Heart left ventricle (tissue), 16 donors: Measurements from ENCODE around the gene NSD1. TPM values are rescaled to one million over a fixed set of nuclear protein-coding genes. Genes with fewer than 3 reads are reported as not detected.
"Not testable (repeated sequence)": the region's sequence is repeated elsewhere in the genome, so short reads cannot be mapped to it uniquely, and the experiment has no call there.

Experiments
- ATAC-seq, 4 donors: fragments of 200-7000 bp; cut with Tn5 transposase; one replicate each; pipeline ENCODE4 v1.9.1; 2020 to 2022; ENCODE audit warnings: moderate library complexity in 4 of 4, mild to moderate bottlenecking in 3 of 4, moderate number of reproducible peaks in 1 of 4
- DNase-seq, 5 donors: peaks; one replicate each; pipeline ENCODE4 v3.0.0-alpha.2; 2020
- H3K27ac ChIP-seq, 12 donors: fragments of 200-600 bp; sonication (generic) in 4 of 12; one replicate each; pipeline versions ENCODE4 v1.5.0 to v1.8.0; 2016 to 2022; ENCODE audit warnings: mild to moderate bottlenecking in 2 of 12
- H3K27me3 ChIP-seq, 9 donors: fragments of 200-600 bp; sonication (generic) in 2 of 9; one replicate each; pipeline versions ENCODE4 v1.5.1 to v1.8.0; 2016 to 2022; ENCODE audit warnings: mild to moderate bottlenecking in 3 of 9
- H3K36me3 ChIP-seq, 9 donors: fragments of 200-600 bp; sonication (generic) in 2 of 9; one replicate each; pipeline versions ENCODE4 v1.5.0 to v1.8.0; 2018 to 2022; ENCODE audit warnings: mild to moderate bottlenecking in 2 of 9
- H3K4me1 ChIP-seq, 12 donors: fragments of 200-600 bp; sonication (generic) in 4 of 12; one replicate each; pipeline versions ENCODE4 v1.5.0 to v1.8.0; 2016 to 2022; ENCODE audit warnings: mild to moderate bottlenecking in 3 of 12
- H3K4me3 ChIP-seq, 12 donors: fragments of 200-600 bp; sonication (generic) in 4 of 12; one replicate each; pipeline versions ENCODE4 v1.5.0 to v1.8.0; 2017 to 2022; ENCODE audit warnings: mild to moderate bottlenecking in 9 of 12, moderate library complexity in 4 of 12
- H3K9me3 ChIP-seq, 12 donors: fragments of 200-600 bp; sonication (generic) in 4 of 12; one replicate each; pipeline versions ENCODE4 v1.5.0 to v1.8.0; 2016 to 2022; ENCODE audit warnings: mild to moderate bottlenecking in 1 of 12
- POLR2A ChIP-seq, 2 donors: fragments of 450-650 bp; IDR thresholded peaks; one replicate each; pipeline ENCODE4 v1.6.1; 2017; ENCODE audit warnings: antibody characterized with exemption in 2 of 2, mild to moderate bottlenecking in 2 of 2, moderate library complexity in 2 of 2
- WGBS, 4 donors: extraction: QIAGEN DNeasy Blood & Tissue Kit in 2 of 4; methylation state at CpG; one replicate each; pipeline versions ENCODE4 v1.1.5 to v1.1.7; 2013 to 2018; 5-methylcytosine and 5-hydroxymethylcytosine counted together
- intact Hi-C, 10 donors: fragments of 100-400 bp; cut with DNase I; formaldehyde crosslinking; loops; one replicate each; pipeline versions ENCODE4 v1.11.1 to v1.14.2; 2022
- polyA plus RNA-seq, 2 donors: library from polyadenylated mRNA; stranded (reverse); fragments of 200-250 nt; gene quantifications; one replicate each; pipeline ENCODE4 v1.2.3, GENCODE V29; 2013
- total RNA-seq, 9 donors: library from RNA; depleted of rRNA in 2 of 9; stranded (reverse); fragments of >200 nt in 2 of 9; fragmentation: NEBNext Ultra II Directional in 3 of 9; extraction: Animal tissue kit (Norgen Biotek cat#: 25700) in 3 of 9; gene quantifications; one replicate each; pipeline versions ENCODE4 v1.1.0 to v1.2.4, GENCODE V29; 2016 to 2023
- TF ChIP-seq, protein P1 (sequence below), 12 donors: fragments of 200-600 bp; sonication (generic) in 4 of 12; IDR thresholded peaks; one replicate each; pipeline versions ENCODE4 v1.5.0 to v1.8.0; 2018 to 2022; ENCODE audit warnings: antibody characterized with exemption in 12 of 12, mild to moderate bottlenecking in 5 of 12
- donor health status: ischemic (EF 13 %, LVEDD 7.1; RV severe dilation, severe dysfunction).
- donor health status: healthy with polysubstance abuse.
- donor health status: DM: no; HTN: yes; CAD: no.
- donor health status: DM: no; HTN: no; CAD: no.
- donor health status: ischemic (EF 25% LVEDD 6.9; RV normal size, moderate dysfunction).
- donor health status: ischemic (EF 25% LVEDD 5.7; RV mildly dilated, moderate dysfunction).
- donor health status: healthy.
- donor health status: DM: yes; HTN: yes; CAD: no.
- donor health status: ischemic (EF 35%, LVEDD 5.7; RV mildly dilated, moderate dysfunction).
- donor health status: nonischemic (EF 11% LVEDD 7.7; RV severe dilation, severe dysfunction).
- donor health status: DM: yes; HTN: yes; CAD: no.
- donor health status: PGD.
- donor health status: ischemic (EF 29% LVEDD 5.4; RV normal size, mild dysfunction).
- donor health status: nonischemic (EF 23%, LVEDD 6.1; RV moderate dilation, normal function).

Gene NSD1
- total and polyA plus RNA-seq, 11 donors = 10.9 to 64.6 (median 43.9) TPM

DNA sequence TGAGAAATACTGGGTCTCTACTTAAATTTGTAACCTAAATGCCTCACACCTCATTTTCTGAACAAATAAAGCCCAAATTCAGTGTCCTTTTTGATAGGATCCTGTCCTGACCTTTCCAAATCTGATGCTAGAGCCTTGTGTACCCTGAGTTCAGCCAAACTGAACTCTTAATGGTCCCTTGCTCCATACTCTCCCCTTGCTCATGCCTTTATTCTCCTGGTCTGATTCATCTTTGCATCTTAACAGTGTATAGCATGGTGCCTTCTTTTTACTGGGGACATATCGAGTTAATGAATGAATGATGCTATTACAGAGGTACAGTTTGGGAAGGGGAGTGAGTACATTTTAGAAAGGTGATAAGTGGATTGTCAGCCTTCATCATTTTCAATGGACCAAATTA is 9.2 kb downstream of the NSD1 start:
- Histone ChIP-seq H3K4me1 (peaks cover 0 to 58% (median 24%) of the 10 kb centered on the region in 12 donors), H3K27ac (no peak overlapping the region), H3K27me3 (no peaks in the 10 kb centered on the region), H3K9me3 (no peaks in the 10 kb centered on the region), H3K36me3 (peaks cover 0 to 92% (median 67%) of the 10 kb centered on the region in 9 donors), H3K4me3 (no peak overlapping the region)
- ATAC-seq = peak in 1 of 4 donors; percentile 15
- no peak for TF ChIP-seq POLR2A (IDR thresholded peaks at IDR 0.05)
- TF ChIP-seq, protein P1, sequence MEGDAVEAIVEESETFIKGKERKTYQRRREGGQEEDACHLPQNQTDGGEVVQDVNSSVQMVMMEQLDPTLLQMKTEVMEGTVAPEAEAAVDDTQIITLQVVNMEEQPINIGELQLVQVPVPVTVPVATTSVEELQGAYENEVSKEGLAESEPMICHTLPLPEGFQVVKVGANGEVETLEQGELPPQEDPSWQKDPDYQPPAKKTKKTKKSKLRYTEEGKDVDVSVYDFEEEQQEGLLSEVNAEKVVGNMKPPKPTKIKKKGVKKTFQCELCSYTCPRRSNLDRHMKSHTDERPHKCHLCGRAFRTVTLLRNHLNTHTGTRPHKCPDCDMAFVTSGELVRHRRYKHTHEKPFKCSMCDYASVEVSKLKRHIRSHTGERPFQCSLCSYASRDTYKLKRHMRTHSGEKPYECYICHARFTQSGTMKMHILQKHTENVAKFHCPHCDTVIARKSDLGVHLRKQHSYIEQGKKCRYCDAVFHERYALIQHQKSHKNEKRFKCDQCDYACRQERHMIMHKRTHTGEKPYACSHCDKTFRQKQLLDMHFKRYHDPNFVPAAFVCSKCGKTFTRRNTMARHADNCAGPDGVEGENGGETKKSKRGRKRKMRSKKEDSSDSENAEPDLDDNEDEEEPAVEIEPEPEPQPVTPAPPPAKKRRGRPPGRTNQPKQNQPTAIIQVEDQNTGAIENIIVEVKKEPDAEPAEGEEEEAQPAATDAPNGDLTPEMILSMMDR (IDR thresholded peaks at IDR 0.05) = no peak
- no peak for DNase-seq
- intact Hi-C loops = no loop called here
- 83 to 97% (median 93%) methylated on average over 1 of the region's 1 CpG for WGBS, 4 donors

- no peak for TF ChIP-seq POLR2A (IDR thresholded peaks at IDR 0.05)
- ATAC-seq (no peak), DNase-seq (no peak)
- whole genome bisulfite sequencing, 4 donors = 84 to 89% (median 86%) methylated on average over 17 of the region's 17 CpGs
- intact Hi-C loops = no loop called here
- H3K4me1 ChIP-seq = peaks cover 0 to 21% (median 10%) of the 10 kb centered on the region in 12 donors
- peaks cover 0 to 99% (median 86%) of the 10 kb centered on the region in 9 donors for H3K36me3 ChIP-seq
- H3K27me3 ChIP-seq = no peaks in the 10 kb centered on the region
- no peak overlapping the region for H3K27ac ChIP-seq
- H3K9me3 ChIP-seq = no peaks in the 10 kb centered on the region
- H3K4me3 ChIP-seq = no peak overlapping the region
These were observed 13.5 kb downstream of the NSD1 start for GRCh38 chr5:177146891-177147638.

DNA sequence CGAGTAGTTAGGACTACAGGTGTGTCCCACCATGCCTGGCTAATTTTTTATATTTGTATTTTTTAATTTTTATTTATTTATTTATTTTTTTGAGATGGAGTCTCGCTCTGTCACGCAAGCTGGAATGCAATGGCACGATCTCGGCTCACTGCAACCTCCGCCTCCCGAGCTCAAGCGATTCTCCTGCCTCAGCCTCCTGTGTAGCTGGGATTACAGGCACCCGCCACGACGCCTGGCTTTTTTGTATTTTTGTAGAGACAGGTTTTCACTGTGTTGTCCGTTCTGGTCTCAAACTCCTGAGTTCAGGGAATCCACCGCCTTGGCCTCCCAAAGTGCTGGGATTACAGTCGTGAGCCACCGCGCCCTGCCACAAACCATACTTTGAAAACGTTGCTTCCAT is 16.5 kb downstream of the NSD1 start:
- not testable (repeated sequence) for H3K4me3 ChIP-seq, ATAC-seq, DNase-seq, H3K27ac ChIP-seq, H3K27me3 ChIP-seq, H3K9me3 ChIP-seq
- intact Hi-C loops = loop anchor here in 1 of 10 donors (5.0 kb wide), 1 partner anchor 67 kb away; no protein-coding TSS in a partner anchor
- Histone ChIP-seq H3K4me1 (peaks cover 0 to 17% (median 6%) of the 10 kb centered on the region in 12 donors), H3K36me3 (peaks cover 0 to 82% (median 74%) of the 10 kb centered on the region in 9 donors)
- 94 to 95% (median 95%) methylated on average over 17 of the region's 17 CpGs for WGBS, 4 donors

DNA sequence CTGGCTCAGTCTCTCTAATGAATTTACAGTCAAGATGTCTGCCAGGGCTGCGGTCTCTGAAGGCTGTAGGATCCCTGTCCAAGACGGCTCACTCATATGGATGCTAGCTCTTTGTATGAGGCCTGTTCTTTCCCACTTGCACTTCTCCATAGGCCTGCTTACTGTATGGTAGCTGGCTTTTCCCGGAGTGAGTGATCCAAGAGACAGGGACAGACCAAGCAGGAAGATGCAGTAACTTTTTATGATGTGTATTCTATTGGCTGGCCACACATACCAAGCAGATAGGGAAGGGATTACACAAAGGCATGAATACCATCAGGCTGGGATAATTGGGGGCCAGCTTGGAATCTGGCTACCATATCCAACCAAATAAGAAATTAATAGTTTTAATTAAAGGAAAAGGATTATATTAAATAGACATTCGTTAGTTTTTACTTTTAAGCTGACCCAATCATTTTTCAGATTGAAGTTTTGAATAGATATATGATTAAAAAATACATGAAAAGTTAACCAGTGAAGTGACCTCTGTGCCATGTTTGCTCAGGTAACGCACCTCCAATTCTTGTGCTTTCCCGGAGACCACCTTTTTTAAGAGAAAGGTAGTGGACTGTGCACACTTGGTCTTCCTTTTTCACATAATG is 20.6 kb downstream of the NSD1 start:
- TF ChIP-seq POLR2A (IDR thresholded peaks at IDR 0.05) = no peak
- TF ChIP-seq, protein P1 (IDR thresholded peaks at IDR 0.05) = no peak
- peaks cover 0 to 60% (median 35%) of the 10 kb centered on the region in 9 donors for H3K36me3 ChIP-seq
- DNase-seq (no peak), ATAC-seq (no peak)
- H3K27ac ChIP-seq = no peak overlapping the region
- intact Hi-C loops = loop anchor here in 1 of 10 donors (5.0 kb wide), 1 partner anchor 63 kb away; no protein-coding TSS in a partner anchor
- H3K4me3 ChIP-seq = no peak overlapping the region
- no peaks in the 10 kb centered on the region for H3K9me3 ChIP-seq
- peaks cover 0 to 20% (median 8%) of the 10 kb centered on the region in 12 donors for H3K4me1 ChIP-seq
- no peaks in the 10 kb centered on the region for H3K27me3 ChIP-seq
- 72 to 77% (median 76%) methylated on average over 6 of the region's 6 CpGs for WGBS, 4 donors

GRCh38 chr5:177162379-177162778 is 28.8 kb downstream of the NSD1 start:
- no peak for ATAC-seq

More at GRCh38 chr5:177162379-177162778, 28.8 kb downstream of the NSD1 start:
- intact Hi-C loops = no loop called here
- Histone ChIP-seq H3K27me3 (no peaks in the 10 kb centered on the region), H3K4me1 (peaks cover 0 to 12% (median 2%) of the 10 kb centered on the region in 12 donors), H3K4me3 (no peak overlapping the region), H3K36me3 (peaks cover 0 to 53% (median 21%) of the 10 kb centered on the region in 9 donors), H3K9me3 (no peaks in the 10 kb centered on the region), H3K27ac (no peak overlapping the region)
- TF ChIP-seq, protein P1 (IDR thresholded peaks at IDR 0.05) = no peak
- no peak for TF ChIP-seq POLR2A (IDR thresholded peaks at IDR 0.05)
- no peak for DNase-seq
- 96 to 99% (median 97%) methylated on average over 6 of the region's 6 CpGs for WGBS, 4 donors
